Smooth muscle cell (in vitro differentiated cells): Measurements from ENCODE around the gene URM1. TPM values are rescaled to one million over a fixed set of nuclear protein-coding genes. Genes with fewer than 3 reads are reported as not detected.
"Not testable (repeated sequence)": the region's sequence is repeated elsewhere in the genome, so short reads cannot be mapped to it uniquely, and the experiment has no call there.

Experiments
- DNase-seq: peaks from one replicate; lab custom pipeline; 2025; ENCODE audit not compliant: unreplicated experiment; lab: John Stamatoyannopoulos, UW
- H2AFZ ChIP-seq: fragments of 200-600 bp; sonication (generic); 2 replicates; pipeline ENCODE4 v1.6.0; 2016; ENCODE audit warnings: antibody characterized with exemption, low read depth, mild to moderate bottlenecking
- H3F3A ChIP-seq: fragments of 200-600 bp; sonication (generic); 2 replicates; pipeline ENCODE4 v1.6.0; 2017; ENCODE audit warnings: antibody characterized with exemption, low read depth
- H3K27ac ChIP-seq: fragments of 200-600 bp; sonication (generic); 2 replicates; pipeline ENCODE4 v1.5.1; 2016; ENCODE audit warnings: low read depth, mild to moderate bottlenecking
- H3K27me3 ChIP-seq: fragments of 200-600 bp; sonication (generic); 2 replicates; pipeline ENCODE4 v1.6.1; 2016; ENCODE audit warnings: low read depth, mild to moderate bottlenecking
- H3K36me3 ChIP-seq: fragments of 200-600 bp; sonication (generic); 2 replicates; pipeline ENCODE4 v1.5.1; 2016; ENCODE audit warnings: low read depth
- H3K4me1 ChIP-seq: fragments of 200-600 bp; sonication (generic); 2 replicates; pipeline ENCODE4 v1.5.1; 2016; ENCODE audit warnings: low read depth
- H3K4me2 ChIP-seq: fragments of 200-600 bp; sonication (generic); 2 replicates; pipeline ENCODE4 v1.6.0; 2016; ENCODE audit warnings: mild to moderate bottlenecking
- H3K4me3 ChIP-seq: fragments of 200-600 bp; sonication (generic); 2 replicates; pipeline ENCODE4 v1.5.1; 2016; ENCODE audit warnings: mild to moderate bottlenecking
- H3K79me2 ChIP-seq: fragments of 200-600 bp; sonication (generic); 2 replicates; pipeline ENCODE4 v1.6.0; 2016; ENCODE audit warnings: low read depth, mild to moderate bottlenecking
- H3K9ac ChIP-seq: fragments of 200-600 bp; sonication (generic); 2 replicates; pipeline ENCODE4 v1.6.0; 2016; ENCODE audit warnings: low read depth
- H3K9me3 ChIP-seq: fragments of 200-600 bp; sonication (generic); replicated peaks from 2 replicates; pipeline ENCODE4 v1.5.1; 2016; ENCODE audit warnings: low read depth
- H4K20me1 ChIP-seq: fragments of 200-600 bp; sonication (generic); 2 replicates; pipeline ENCODE4 v1.6.0; 2016; ENCODE audit warnings: low read depth
- CTCF ChIP-seq: fragments of 200-600 bp; sonication (generic); IDR thresholded peaks from 2 replicates; pipeline ENCODE4 v1.5.1; 2017; ENCODE audit warnings: borderline replicate concordance, mild to moderate bottlenecking, antibody characterized with exemption; ENCODE audit not compliant: insufficient read depth, poor library complexity, severe bottlenecking
- WGBS: methylation state at CpG from one replicate; pipeline ENCODE4 v1.1.7; 2016; ENCODE audit warnings: low lambda C conversion rate; 5-methylcytosine and 5-hydroxymethylcytosine counted together
- polyA plus RNA-seq: library from polyadenylated mRNA; unstranded; fragments of >200 nt; fragmentation: Nextera tagmentation; extraction: Ambion mirVana; gene quantifications from 2 replicates; pipeline ENCODE4 v1.2.1, GENCODE V29; 2016
- total RNA-seq: library from RNA; depleted of rRNA; stranded (reverse); fragments of >200 nt; gene quantifications from 2 replicates; pipeline ENCODE4 v1.2.3, GENCODE V29; 2014

The URM1 gene
- total and polyA plus RNA-seq, 2 experiments from 2014 or later = 27.3 to 48.7 TPM

GRCh38 chr9:128411364-128412119 is 40.4 kb downstream of the URM1 start:
- no peak overlapping the region for H2AFZ ChIP-seq
- peaks cover 19% of the 10 kb centered on the region for H3K27me3 ChIP-seq
- no peaks in the 10 kb centered on the region for H3K9me3 ChIP-seq
- TF ChIP-seq CTCF = no peak
- no peaks in the 10 kb centered on the region for H3F3A ChIP-seq
- H3K27ac ChIP-seq = no peak overlapping the region
- no peak overlapping the region for H3K4me2 ChIP-seq
- H3K79me2 ChIP-seq = no peaks in the 10 kb centered on the region
- no peaks in the 10 kb centered on the region for H4K20me1 ChIP-seq
- H3K4me1 ChIP-seq = peaks cover 7% of the 10 kb centered on the region
- 77% methylated on average over 11 of the region's 11 CpGs for WGBS
- no peak overlapping the region for H3K4me3 ChIP-seq
- no peaks in the 10 kb centered on the region for H3K36me3 ChIP-seq
- no peak overlapping the region for H3K9ac ChIP-seq
- DNase-seq = no peak

GRCh38 chr9:128412120-128412790 is 41.1 kb downstream of the URM1 start:
- Histone ChIP-seq H2AFZ (no peak overlapping the region), H3K9ac (no peak overlapping the region), H3K9me3 (no peaks in the 10 kb centered on the region), H3K4me2 (no peak overlapping the region), H3K27ac (no peak overlapping the region), H3K4me1 (peaks cover 7% of the 10 kb centered on the region), H3K79me2 (no peaks in the 10 kb centered on the region), H3F3A (no peaks in the 10 kb centered on the region), H3K4me3 (no peak overlapping the region), H3K36me3 (no peaks in the 10 kb centered on the region), H3K27me3 (peaks cover 19% of the 10 kb centered on the region), H4K20me1 (no peaks in the 10 kb centered on the region)
- 24% methylated on average over 12 of the region's 13 CpGs for WGBS
- DNase-seq = no peak
- TF ChIP-seq CTCF = peak; percentile 50

- WGBS = 93% methylated on average over 13 of the region's 13 CpGs
Observed at GRCh38 chr9:128413728-128414127, 42.6 kb downstream of the URM1 start.

GRCh38 chr9:128414461-128414860 is 43.3 kb downstream of the URM1 start:
- H2AFZ ChIP-seq = no peak overlapping the region
- H3K36me3 ChIP-seq = no peaks in the 10 kb centered on the region
- peaks cover 5% of the 10 kb centered on the region for H3K27me3 ChIP-seq
- no peak for DNase-seq
- H3K4me3 ChIP-seq = no peak overlapping the region
- no peak overlapping the region for H3K9ac ChIP-seq
- no peaks in the 10 kb centered on the region for H3F3A ChIP-seq
- H3K4me1 ChIP-seq = no peaks in the 10 kb centered on the region
- no peak overlapping the region for H3K4me2 ChIP-seq
- WGBS = 66% methylated on average over 3 of the region's 3 CpGs
- no peaks in the 10 kb centered on the region for H4K20me1 ChIP-seq
- H3K27ac ChIP-seq = no peak overlapping the region
- peak; percentile 13 for TF ChIP-seq CTCF
- no peaks in the 10 kb centered on the region for H3K79me2 ChIP-seq
- no peaks in the 10 kb centered on the region for H3K9me3 ChIP-seq

More at GRCh38 chr9:128413728-128414127, 42.6 kb downstream of the URM1 start:
- not testable (repeated sequence) for H3K36me3 ChIP-seq, H4K20me1 ChIP-seq, DNase-seq, H3K4me1 ChIP-seq, H3K4me2 ChIP-seq, H2AFZ ChIP-seq, H3K9ac ChIP-seq, H3K4me3 ChIP-seq, H3F3A ChIP-seq, H3K9me3 ChIP-seq, H3K79me2 ChIP-seq, H3K27ac ChIP-seq
- H3K27me3 ChIP-seq = peaks cover 12% of the 10 kb centered on the region
